Smooth muscle cell of the brain vasculature (primary cell): ENCODE measurements around the gene ARL5A.

Source experiments
- DNase-seq: peaks from one replicate; pipeline ENCODE4 v3.0.0-alpha.2; 2012; ENCODE audit warnings: low read depth, low spot score

ARL5A gene

GRCh38 chr2:151766437-151767153 is 61.6 kb downstream of the ARL5A start:
- no peak for DNase-seq

GRCh38 chr2:151765760-151766410 is 62.3 kb downstream of the ARL5A start:
- no peak for DNase-seq

- no peak for DNase-seq
Measured at GRCh38 chr2:151762694-151763093, 65.5 kb downstream of the ARL5A start.

- DNase-seq, result no peak
Measured at GRCh38 chr2:151761687-151762086, 66.5 kb downstream of the ARL5A start.

- no peak for DNase-seq
Measured at GRCh38 chr2:151761193-151761592, 67.0 kb downstream of the ARL5A start.

- no peak for DNase-seq
Measured at GRCh38 chr2:151760139-151760650, 68.0 kb downstream of the ARL5A start.

GRCh38 chr2:151758744-151759143 is 69.5 kb downstream of the ARL5A start:
- DNase-seq, result no peak

- DNase-seq, result no peak
Measured at GRCh38 chr2:151757861-151758260, 70.4 kb downstream of the ARL5A start.

- no peak for DNase-seq
Measured at GRCh38 chr2:151756820-151757219, 71.4 kb downstream of the ARL5A start.

GRCh38 chr2:151754253-151754897 is 73.8 kb downstream of the ARL5A start:
- DNase-seq, result no peak

- DNase-seq, result no peak
Measured at GRCh38 chr2:151753540-151753939, 74.7 kb downstream of the ARL5A start.
